ENCODE data around the gene SENP1.

DNA sequence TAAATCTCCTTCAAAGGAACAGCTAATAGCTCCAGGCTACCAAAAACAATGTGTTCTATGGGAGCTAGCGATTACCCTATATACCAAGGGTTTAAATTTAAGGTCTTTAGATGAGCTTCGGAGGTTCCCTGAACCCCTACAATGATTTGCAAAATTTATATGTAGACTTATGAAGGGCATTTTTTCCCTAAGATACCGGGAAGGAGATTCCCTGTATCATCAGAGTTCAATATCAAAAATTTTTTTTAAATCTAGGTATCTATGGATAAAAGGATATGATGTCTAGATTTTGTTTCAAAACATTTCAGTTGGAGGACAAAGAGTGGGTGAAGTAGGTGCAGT is 83.7 kb downstream of the SENP1 start:
- TF ChIP-seq, protein P1, sequence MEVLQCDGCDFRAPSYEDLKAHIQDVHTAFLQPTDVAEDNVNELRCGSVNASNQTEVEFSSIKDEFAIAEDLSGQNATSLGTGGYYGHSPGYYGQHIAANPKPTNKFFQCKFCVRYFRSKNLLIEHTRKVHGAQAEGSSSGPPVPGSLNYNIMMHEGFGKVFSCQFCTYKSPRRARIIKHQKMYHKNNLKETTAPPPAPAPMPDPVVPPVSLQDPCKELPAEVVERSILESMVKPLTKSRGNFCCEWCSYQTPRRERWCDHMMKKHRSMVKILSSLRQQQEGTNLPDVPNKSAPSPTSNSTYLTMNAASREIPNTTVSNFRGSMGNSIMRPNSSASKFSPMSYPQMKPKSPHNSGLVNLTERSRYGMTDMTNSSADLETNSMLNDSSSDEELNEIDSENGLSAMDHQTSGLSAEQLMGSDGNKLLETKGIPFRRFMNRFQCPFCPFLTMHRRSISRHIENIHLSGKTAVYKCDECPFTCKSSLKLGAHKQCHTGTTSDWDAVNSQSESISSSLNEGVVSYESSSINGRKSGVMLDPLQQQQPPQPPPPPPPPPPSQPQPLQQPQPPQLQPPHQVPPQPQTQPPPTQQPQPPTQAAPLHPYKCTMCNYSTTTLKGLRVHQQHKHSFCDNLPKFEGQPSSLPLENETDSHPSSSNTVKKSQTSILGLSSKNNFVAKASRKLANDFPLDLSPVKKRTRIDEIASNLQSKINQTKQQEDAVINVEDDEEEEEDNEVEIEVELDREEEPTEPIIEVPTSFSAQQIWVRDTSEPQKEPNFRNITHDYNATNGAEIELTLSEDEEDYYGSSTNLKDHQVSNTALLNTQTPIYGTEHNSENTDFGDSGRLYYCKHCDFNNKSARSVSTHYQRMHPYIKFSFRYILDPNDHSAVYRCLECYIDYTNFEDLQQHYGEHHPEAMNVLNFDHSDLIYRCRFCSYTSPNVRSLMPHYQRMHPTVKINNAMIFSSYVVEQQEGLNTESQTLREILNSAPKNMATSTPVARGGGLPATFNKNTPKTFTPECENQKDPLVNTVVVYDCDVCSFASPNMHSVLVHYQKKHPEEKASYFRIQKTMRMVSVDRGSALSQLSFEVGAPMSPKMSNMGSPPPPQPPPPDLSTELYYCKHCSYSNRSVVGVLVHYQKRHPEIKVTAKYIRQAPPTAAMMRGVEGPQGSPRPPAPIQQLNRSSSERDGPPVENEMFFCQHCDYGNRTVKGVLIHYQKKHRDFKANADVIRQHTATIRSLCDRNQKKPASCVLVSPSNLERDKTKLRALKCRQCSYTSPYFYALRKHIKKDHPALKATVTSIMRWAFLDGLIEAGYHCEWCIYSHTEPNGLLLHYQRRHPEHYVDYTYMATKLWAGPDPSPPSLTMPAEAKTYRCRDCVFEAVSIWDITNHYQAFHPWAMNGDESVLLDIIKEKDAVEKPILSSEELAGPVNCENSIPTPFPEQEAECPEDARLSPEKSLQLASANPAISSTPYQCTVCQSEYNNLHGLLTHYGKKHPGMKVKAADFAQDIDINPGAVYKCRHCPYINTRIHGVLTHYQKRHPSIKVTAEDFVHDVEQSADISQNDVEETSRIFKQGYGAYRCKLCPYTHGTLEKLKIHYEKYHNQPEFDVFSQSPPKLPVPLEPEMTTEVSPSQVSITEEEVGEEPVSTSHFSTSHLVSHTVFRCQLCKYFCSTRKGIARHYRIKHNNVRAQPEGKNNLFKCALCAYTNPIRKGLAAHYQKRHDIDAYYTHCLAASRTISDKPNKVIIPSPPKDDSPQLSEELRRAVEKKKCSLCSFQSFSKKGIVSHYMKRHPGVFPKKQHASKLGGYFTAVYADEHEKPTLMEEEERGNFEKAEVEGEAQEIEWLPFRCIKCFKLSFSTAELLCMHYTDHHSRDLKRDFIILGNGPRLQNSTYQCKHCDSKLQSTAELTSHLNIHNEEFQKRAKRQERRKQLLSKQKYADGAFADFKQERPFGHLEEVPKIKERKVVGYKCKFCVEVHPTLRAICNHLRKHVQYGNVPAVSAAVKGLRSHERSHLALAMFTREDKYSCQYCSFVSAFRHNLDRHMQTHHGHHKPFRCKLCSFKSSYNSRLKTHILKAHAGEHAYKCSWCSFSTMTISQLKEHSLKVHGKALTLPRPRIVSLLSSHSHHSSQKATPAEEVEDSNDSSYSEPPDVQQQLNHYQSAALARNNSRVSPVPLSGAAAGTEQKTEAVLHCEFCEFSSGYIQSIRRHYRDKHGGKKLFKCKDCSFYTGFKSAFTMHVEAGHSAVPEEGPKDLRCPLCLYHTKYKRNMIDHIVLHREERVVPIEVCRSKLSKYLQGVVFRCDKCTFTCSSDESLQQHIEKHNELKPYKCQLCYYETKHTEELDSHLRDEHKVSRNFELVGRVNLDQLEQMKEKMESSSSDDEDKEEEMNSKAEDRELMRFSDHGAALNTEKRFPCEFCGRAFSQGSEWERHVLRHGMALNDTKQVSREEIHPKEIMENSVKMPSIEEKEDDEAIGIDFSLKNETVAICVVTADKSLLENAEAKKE (CRISPR knock-in tag; IDR thresholded peaks at IDR 0.05), result no peak
- TF ChIP-seq, protein P2, sequence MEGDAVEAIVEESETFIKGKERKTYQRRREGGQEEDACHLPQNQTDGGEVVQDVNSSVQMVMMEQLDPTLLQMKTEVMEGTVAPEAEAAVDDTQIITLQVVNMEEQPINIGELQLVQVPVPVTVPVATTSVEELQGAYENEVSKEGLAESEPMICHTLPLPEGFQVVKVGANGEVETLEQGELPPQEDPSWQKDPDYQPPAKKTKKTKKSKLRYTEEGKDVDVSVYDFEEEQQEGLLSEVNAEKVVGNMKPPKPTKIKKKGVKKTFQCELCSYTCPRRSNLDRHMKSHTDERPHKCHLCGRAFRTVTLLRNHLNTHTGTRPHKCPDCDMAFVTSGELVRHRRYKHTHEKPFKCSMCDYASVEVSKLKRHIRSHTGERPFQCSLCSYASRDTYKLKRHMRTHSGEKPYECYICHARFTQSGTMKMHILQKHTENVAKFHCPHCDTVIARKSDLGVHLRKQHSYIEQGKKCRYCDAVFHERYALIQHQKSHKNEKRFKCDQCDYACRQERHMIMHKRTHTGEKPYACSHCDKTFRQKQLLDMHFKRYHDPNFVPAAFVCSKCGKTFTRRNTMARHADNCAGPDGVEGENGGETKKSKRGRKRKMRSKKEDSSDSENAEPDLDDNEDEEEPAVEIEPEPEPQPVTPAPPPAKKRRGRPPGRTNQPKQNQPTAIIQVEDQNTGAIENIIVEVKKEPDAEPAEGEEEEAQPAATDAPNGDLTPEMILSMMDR (conservative IDR thresholded peaks at IDR 0.05; ENCODE audit: low read depth in 2 of 2), result no peak
- TF ChIP-seq, protein P3, sequence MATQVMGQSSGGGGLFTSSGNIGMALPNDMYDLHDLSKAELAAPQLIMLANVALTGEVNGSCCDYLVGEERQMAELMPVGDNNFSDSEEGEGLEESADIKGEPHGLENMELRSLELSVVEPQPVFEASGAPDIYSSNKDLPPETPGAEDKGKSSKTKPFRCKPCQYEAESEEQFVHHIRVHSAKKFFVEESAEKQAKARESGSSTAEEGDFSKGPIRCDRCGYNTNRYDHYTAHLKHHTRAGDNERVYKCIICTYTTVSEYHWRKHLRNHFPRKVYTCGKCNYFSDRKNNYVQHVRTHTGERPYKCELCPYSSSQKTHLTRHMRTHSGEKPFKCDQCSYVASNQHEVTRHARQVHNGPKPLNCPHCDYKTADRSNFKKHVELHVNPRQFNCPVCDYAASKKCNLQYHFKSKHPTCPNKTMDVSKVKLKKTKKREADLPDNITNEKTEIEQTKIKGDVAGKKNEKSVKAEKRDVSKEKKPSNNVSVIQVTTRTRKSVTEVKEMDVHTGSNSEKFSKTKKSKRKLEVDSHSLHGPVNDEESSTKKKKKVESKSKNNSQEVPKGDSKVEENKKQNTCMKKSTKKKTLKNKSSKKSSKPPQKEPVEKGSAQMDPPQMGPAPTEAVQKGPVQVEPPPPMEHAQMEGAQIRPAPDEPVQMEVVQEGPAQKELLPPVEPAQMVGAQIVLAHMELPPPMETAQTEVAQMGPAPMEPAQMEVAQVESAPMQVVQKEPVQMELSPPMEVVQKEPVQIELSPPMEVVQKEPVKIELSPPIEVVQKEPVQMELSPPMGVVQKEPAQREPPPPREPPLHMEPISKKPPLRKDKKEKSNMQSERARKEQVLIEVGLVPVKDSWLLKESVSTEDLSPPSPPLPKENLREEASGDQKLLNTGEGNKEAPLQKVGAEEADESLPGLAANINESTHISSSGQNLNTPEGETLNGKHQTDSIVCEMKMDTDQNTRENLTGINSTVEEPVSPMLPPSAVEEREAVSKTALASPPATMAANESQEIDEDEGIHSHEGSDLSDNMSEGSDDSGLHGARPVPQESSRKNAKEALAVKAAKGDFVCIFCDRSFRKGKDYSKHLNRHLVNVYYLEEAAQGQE (IDR thresholded peaks at IDR 0.05; ENCODE audit: unreplicated experiment), result no peak
- TF ChIP-seq EZH2 (IDR thresholded peaks at IDR 0.05; ENCODE audit: low read depth, unreplicated experiment) (peak; percentile 68), EZH2phosphoT487 (IDR thresholded peaks at IDR 0.05; ENCODE audit: unreplicated experiment) (no peak), POLR2AphosphoS5 (IDR thresholded peaks at IDR 0.05; ENCODE audit: low read depth) (no peak), ZNF114 (CRISPR knock-in tag; IDR thresholded peaks at IDR 0.05) (no peak)
